ENCODE measurements around the gene WBP4. TPM values are rescaled to one million over a fixed set of nuclear protein-coding genes. Genes with fewer than 3 reads are reported as not detected.

Gene WBP4
- total and polyA plus RNA-seq, 2 of the 4 experiments (the other 2 are of a cell fraction) = 4.3 to 11.0 TPM

GRCh38 chr13:41048640-41049039 lies 12.7 kb upstream of the WBP4 start:
- no peak overlapping the region for H3K14ac ChIP-seq (replicated peaks; ENCODE audit: low read depth, low read length)
- peaks cover 4% of the 10 kb centered on the region; the same call in 1 of the 2 replicates for H3K9me1 ChIP-seq (ENCODE audit: insufficient read depth, low read length)
- no peak overlapping the region for H3K18ac ChIP-seq (ENCODE audit: low read depth, low read length)
- H2AK9ac ChIP-seq (replicated peaks; ENCODE audit: low read depth, low read length, poor library complexity) = no peak overlapping the region
- no peak overlapping the region for H3K9ac ChIP-seq (ENCODE audit: low read depth, low read length)
- H3K4me2 ChIP-seq (ENCODE audit: low read depth, low read length) = no peak overlapping the region
- intact Hi-C loops (cut with micrococcal nuclease) = no loop called here
- no peaks in the 10 kb centered on the region; the same call in 1 of the 2 replicates for H3K9me3 ChIP-seq (ENCODE audit: control insufficient read depth, insufficient read depth, low read length)
- no peak overlapping the region for H2AK5ac ChIP-seq (ENCODE audit: low read depth, low read length)
- H4K5ac ChIP-seq (ENCODE audit: low read depth, low read length) = no peak overlapping the region
- CTCF ChIA-PET = no interaction called here
- DNase-seq = no peak
- H4K8ac ChIP-seq (ENCODE audit: low read depth in 2 of 2, low read length in 2 of 2) = no peak overlapping the region
- H3K36me3 ChIP-seq (ENCODE audit: control insufficient read depth, insufficient read depth, low read length) = no peaks in the 10 kb centered on the region; the same call in 1 of the 2 replicates
- H3K79me1 ChIP-seq (ENCODE audit: low read depth in 1 of 2, low read length in 2 of 2) = peaks cover 21 to 45% of the 10 kb centered on the region in 2 experiments
- H3K27me3 ChIP-seq (ENCODE audit: control insufficient read depth, insufficient read depth, low read length) = no peaks in the 10 kb centered on the region
- no peak overlapping the region for H4K91ac ChIP-seq (ENCODE audit: insufficient read depth, low read depth, low read length)
- no peak overlapping the region for H2BK5ac ChIP-seq (ENCODE audit: low read depth, low read length, poor library complexity, severe bottlenecking)
- H2BK20ac ChIP-seq (ENCODE audit: low read depth, low read length) = no peak overlapping the region
- H3K4me1 ChIP-seq (ENCODE audit: control insufficient read depth, insufficient read depth, low read length) = peaks cover 7% of the 10 kb centered on the region; the same call in 1 of the 2 replicates
- H4K20me1 ChIP-seq (ENCODE audit: insufficient read depth, low read length) = peaks cover 36% of the 10 kb centered on the region
- no peak overlapping the region for H3K56ac ChIP-seq (ENCODE audit: extremely low read depth, insufficient read depth, low read length)
- H2AFZ ChIP-seq (replicated peaks; ENCODE audit: low read length, poor library complexity) = no peak overlapping the region
- no peak overlapping the region for H2BK120ac ChIP-seq (ENCODE audit: low read depth, low read length)
- 93 to 100% methylated on average over 1 to 4 of the region's 5 CpGs for WGBS, 2 experiments (ENCODE audit: extremely low coverage in 2 of 2, insufficient read length in 1 of 2)
- no peak overlapping the region for H3K27ac ChIP-seq (ENCODE audit: insufficient read depth, low read length)
- dilution Hi-C loops (cut with HindIII; ENCODE audit: low sequenced_read_pairs, unreplicated experiment) = no loop called here
- no peak overlapping the region for H2BK15ac ChIP-seq (ENCODE audit: low read depth, low read length)
- H3K4me3 ChIP-seq (ENCODE audit: insufficient read depth, low read depth, low read length) = no peak overlapping the region
- no peak overlapping the region for H3K4ac ChIP-seq (ENCODE audit: low read depth, low read length)
- in situ Hi-C loops (cut with MboI; ENCODE audit: low sequenced_read_pairs) = no loop called here
- ATAC-seq (ENCODE audit: low read depth) = no peak
- no TSS peak for BruUV-seq (replicated peaks)
- no peak overlapping the region for H3K23ac ChIP-seq (ENCODE audit: low read depth, low read length)
- POLR2A ChIA-PET (ENCODE audit: unreplicated experiment) = no interaction called here
- TF ChIP-seq CHD1 (IDR thresholded peaks at IDR 0.05; ENCODE audit: low read depth, low read length) (no peak), NFE2L2 (IDR thresholded peaks at IDR 0.05; ENCODE audit: low read depth, low read length) (no peak), CEBPB (IDR thresholded peaks at IDR 0.05; ENCODE audit: low read depth, low read length) (no peak), USF2 (IDR thresholded peaks at IDR 0.05; ENCODE audit: low read depth, low read length) (no peak), MAZ (IDR thresholded peaks at IDR 0.05; ENCODE audit: borderline replicate concordance, low read depth, low read length) (no peak), MXI1 (IDR thresholded peaks at IDR 0.05; ENCODE audit: borderline replicate concordance, low read depth, low read length) (no peak), SMC3 (IDR thresholded peaks at IDR 0.05; ENCODE audit: low read depth, low read length) (no peak), RCOR1 (IDR thresholded peaks at IDR 0.05; ENCODE audit: insufficient replicate concordance, low read length) (no peak), RAD21 (IDR thresholded peaks at IDR 0.05; ENCODE audit: low read length) (no peak), POLR2A (IDR thresholded peaks at IDR 0.05; ENCODE audit: low read depth, low read length) (no peak), CTCF (conservative IDR thresholded peaks at IDR 0.05; ENCODE audit: low read depth, low read length) (no peak), ELK1 (IDR thresholded peaks at IDR 0.05; ENCODE audit: borderline replicate concordance, low read depth, low read length) (no peak), MAFK (IDR thresholded peaks at IDR 0.05; ENCODE audit: low read depth, low read length) (no peak), RFX5 (IDR thresholded peaks at IDR 0.05; ENCODE audit: low read depth, low read length) (no peak), FOS (IDR thresholded peaks at IDR 0.05; ENCODE audit: low read depth, low read length) (no peak), BHLHE40 (IDR thresholded peaks at IDR 0.05; ENCODE audit: low read depth, low read length) (no peak)

All from IMR-90 (cell line).